ENCODE results near the gene LCN9. TPM values are rescaled to one million over a fixed set of nuclear protein-coding genes. Genes with fewer than 3 reads are reported as not detected.

The LCN9 gene
- total RNA-seq, result not detected in 2 replicates

GRCh38 chr9:135662758-135663450 lies at the start of gene LCN9:
LCN9 (plus strand) TSS chr9:135663309; CDS start chr9:135663322, 13 bp downstream.

GRCh38 chr9:135639196-135639595 lies 23.9 kb upstream of the LCN9 start, which contains the start of gene GLT6D1:
GLT6D1 (minus strand) TSS chr9:135639540; CDS start chr9:135639187, 353 bp downstream.

GRCh38 chr9:135699440-135699839 lies 36.3 kb downstream of the LCN9 start, which contains the start of gene SOHLH1:
SOHLH1 (minus strand) TSS chr9:135699481; CDS start chr9:135699467, 14 bp downstream.

GRCh38 chr9:135701959-135702721 lies 39.0 kb downstream of the LCN9 start, which contains the start of gene KCNT1:
KCNT1 (plus strand) TSS chr9:135702185; CDS start chr9:135702259, 74 bp downstream.

Other genes starting within 250 kb of the LCN9 start
- gene PPP1R26, start 183.5 kb upstream of the LCN9 start, total RNA-seq, result 7.6 and 10.6 TPM in 2 replicates
- gene MRPS2, start 162.6 kb upstream of the LCN9 start, total RNA-seq, result 18.1 and 28.1 TPM in 2 replicates
- not detected in 2 replicates for gene LCN1, start 141.9 kb upstream of the LCN9 start, total RNA-seq
- gene OBP2A, start 117.2 kb upstream of the LCN9 start, total RNA-seq, result not detected in 2 replicates
- not detected in 2 replicates for gene PAEP, start 101.6 kb upstream of the LCN9 start, total RNA-seq
- gene GLT6D1, start 23.8 kb upstream of the LCN9 start, total RNA-seq, result not detected in 2 replicates
- gene SOHLH1, start 36.2 kb downstream of the LCN9 start, total RNA-seq, result not detected in 2 replicates
- not detected in 2 replicates for gene KCNT1, start 38.9 kb downstream of the LCN9 start, total RNA-seq
- 25.6 and 30.2 TPM in 2 replicates for gene CAMSAP1, start 244.2 kb downstream of the LCN9 start, total RNA-seq